IPS-18c (cell line): ENCODE results near the gene IL24.

Experiments used
- H3K4me3 ChIP-seq: 2 replicates; pipeline ENCODE4 v1.7.0; 2013; ENCODE audit warnings: low read depth, mild to moderate bottlenecking, low read length, moderate library complexity; ENCODE audit not compliant: insufficient read depth
- H3K9me3 ChIP-seq: one replicate; pipeline ENCODE4 v1.6.1; 2013; ENCODE audit warnings: mild to moderate bottlenecking, low read length, moderate library complexity; ENCODE audit not compliant: control insufficient read depth, insufficient read depth

The IL24 gene

GRCh38 chr1:206932177-206932576 lies 34.9 kb downstream of the IL24 start:
- H3K9me3 ChIP-seq, result no peaks in the 10 kb centered on the region
- H3K4me3 ChIP-seq, result no peak overlapping the region

GRCh38 chr1:206933333-206933945 lies 36.2 kb downstream of the IL24 start:
- Histone ChIP-seq H3K9me3 (no peaks in the 10 kb centered on the region), H3K4me3 (no peak overlapping the region)

- Histone ChIP-seq H3K9me3 (no peaks in the 10 kb centered on the region), H3K4me3 (no peak overlapping the region)
These were observed 38.3 kb downstream of the IL24 start for GRCh38 chr1:206935491-206936067.

GRCh38 chr1:206937425-206937824 lies 40.2 kb downstream of the IL24 start:
- no peak overlapping the region for H3K4me3 ChIP-seq
- H3K9me3 ChIP-seq, result no peaks in the 10 kb centered on the region

- no peaks in the 10 kb centered on the region for H3K9me3 ChIP-seq
- H3K4me3 ChIP-seq, result no peak overlapping the region
These were observed 41.9 kb downstream of the IL24 start for GRCh38 chr1:206939131-206939530.

- no peaks in the 10 kb centered on the region for H3K9me3 ChIP-seq
- H3K4me3 ChIP-seq, result no peak overlapping the region
These were observed 42.8 kb downstream of the IL24 start for GRCh38 chr1:206939841-206940587.

- Histone ChIP-seq H3K9me3 (no peaks in the 10 kb centered on the region), H3K4me3 (no peak overlapping the region)
These were observed 43.3 kb downstream of the IL24 start for GRCh38 chr1:206940588-206940936.

- Histone ChIP-seq H3K4me3 (no peak overlapping the region), H3K9me3 (no peaks in the 10 kb centered on the region)
These were observed 44.6 kb downstream of the IL24 start for GRCh38 chr1:206941766-206942418.

- no peak overlapping the region for H3K4me3 ChIP-seq
- H3K9me3 ChIP-seq, result no peaks in the 10 kb centered on the region
These were observed 47.5 kb downstream of the IL24 start for GRCh38 chr1:206944703-206945102.

GRCh38 chr1:206945779-206946178 lies 48.5 kb downstream of the IL24 start:
- H3K4me3 ChIP-seq, result no peak overlapping the region
- no peaks in the 10 kb centered on the region for H3K9me3 ChIP-seq

- Histone ChIP-seq H3K9me3 (peaks cover under 1% of the 10 kb centered on the region), H3K4me3 (no peak within 1 kb of the TSS)
These were observed 49.0 kb downstream of the IL24 start, which contains the start of gene PIGR for GRCh38 chr1:206946261-206946660. Gene PIGR, minus strand, starts transcription at chr1:206946466. Its CDS starts 5,935 bp downstream, at chr1:206940531.

GRCh38 chr1:206947255-206947654 lies 50.0 kb downstream of the IL24 start:
- H3K9me3 ChIP-seq, result peaks cover 4% of the 10 kb centered on the region
- H3K4me3 ChIP-seq, result no peak overlapping the region

GRCh38 chr1:206949208-206949607 lies 52.0 kb downstream of the IL24 start:
- Histone ChIP-seq H3K9me3 (peaks cover 4% of the 10 kb centered on the region), H3K4me3 (no peak overlapping the region)

GRCh38 chr1:206949641-206950040 lies 52.4 kb downstream of the IL24 start:
- H3K4me3 ChIP-seq, result no peak overlapping the region
- peaks cover 4% of the 10 kb centered on the region for H3K9me3 ChIP-seq

- H3K9me3 ChIP-seq, result peaks cover 4% of the 10 kb centered on the region
- H3K4me3 ChIP-seq, result no peak overlapping the region
These were observed 54.3 kb downstream of the IL24 start for GRCh38 chr1:206951318-206952100.

- no peak overlapping the region for H3K4me3 ChIP-seq
- H3K9me3 ChIP-seq, result peaks cover 4% of the 10 kb centered on the region
These were observed 54.9 kb downstream of the IL24 start for GRCh38 chr1:206952171-206952570.

- no peak overlapping the region for H3K4me3 ChIP-seq
These were observed 55.9 kb downstream of the IL24 start for GRCh38 chr1:206953126-206953525.

More at GRCh38 chr1:206953126-206953525, 55.9 kb downstream of the IL24 start:
- H3K9me3 ChIP-seq, result peaks cover 4% of the 10 kb centered on the region
